ENCODE data around the gene ZNF541.
"Not testable (repeated sequence)": the region's sequence is repeated elsewhere in the genome, so short reads cannot be mapped to it uniquely, and the experiment has no call there.

- not testable (repeated sequence) for TF ChIP-seq CEBPZ (IDR thresholded peaks at IDR 0.05; ENCODE audit: low read depth, low read length); CTCF (IDR thresholded peaks at IDR 0.05 in 2 of 3, conservative IDR thresholded peaks at IDR 0.05 in 1 of 3; ENCODE audit: control insufficient read depth in 2 of 3, extremely low read depth in 1 of 3, insufficient read depth in 1 of 3, low read depth in 3 of 3, low read length in 3 of 3); E2F4 (IDR thresholded peaks at IDR 0.05; ENCODE audit: low read depth, low read length)
Measured at GRCh38 chr19:47583161-47583560, 10.2 kb upstream of the ZNF541 start.
